Stimulated activated effector memory CD8-positive, alpha-beta T cell treated with anti-CD3 and anti-CD28 coated beads, Interleukin-12 subunit alpha, Interleukin-12 subunit beta, amount 100 ng/mL, for 72 hours (primary cell): ENCODE data around the gene AGPAT3.
"Not testable (repeated sequence)": the region's sequence is repeated elsewhere in the genome, so short reads cannot be mapped to it uniquely, and the experiment has no call there.

Experiments
- ATAC-seq: fragments of 150-1000 bp; cut with Tn5 transposase; 2 replicates; pipeline ENCODE4 v1.10.0; 2021
- DNase-seq, 2 donors: peaks; one replicate each; pipeline ENCODE4 v3.0.0; 2021 to 2022; ENCODE audit warnings: low spot score in 2 of 2
- H3K27ac Mint-ChIP-seq: one replicate; pipeline ENCODE4 v1.8.0; 2022; ENCODE audit warnings: mild to moderate bottlenecking, mixed read lengths
- H3K36me3 Mint-ChIP-seq: one replicate; pipeline ENCODE4 v1.8.0; 2022; ENCODE audit warnings: mild to moderate bottlenecking, mixed read lengths
- H3K4me1 Mint-ChIP-seq: one replicate; pipeline ENCODE4 v1.8.0; 2022; ENCODE audit warnings: mixed read lengths
- H3K4me3 Mint-ChIP-seq: one replicate; pipeline ENCODE4 v1.8.0; 2022; ENCODE audit warnings: mild to moderate bottlenecking, mixed read lengths
- H3K9me3 Mint-ChIP-seq: one replicate; pipeline ENCODE4 v1.8.0; 2022; ENCODE audit warnings: mixed read lengths

AGPAT3 gene

GRCh38 chr21:43864962-43865539, at the start of gene AGPAT3:
AGPAT3 (plus strand) TSS chr21:43865223; CDS start chr21:43959682, 94,459 bp downstream.
- peak within 1 kb of the TSS; percentile 84 for H3K27ac Mint-ChIP-seq
- H3K9me3 Mint-ChIP-seq = no peaks in the 10 kb centered on the region
- DNase-seq = no peak
- peak within 1 kb of the TSS; percentile 78 for H3K4me3 Mint-ChIP-seq
- peak; percentile 17 for ATAC-seq
- H3K36me3 Mint-ChIP-seq = peaks cover 30% of the 10 kb centered on the region
- H3K4me1 Mint-ChIP-seq = peaks cover 34% of the 10 kb centered on the region

GRCh38 chr21:43815991-43816390, 49.0 kb upstream of the AGPAT3 start:
- H3K4me3 Mint-ChIP-seq = no peak overlapping the region
- H3K36me3 Mint-ChIP-seq = peaks cover 6% of the 10 kb centered on the region
- DNase-seq (no peak), ATAC-seq (no peak)
- peaks cover 15% of the 10 kb centered on the region for H3K4me1 Mint-ChIP-seq
- H3K27ac Mint-ChIP-seq = peak overlapping the region; percentile 40
- peaks cover 4% of the 10 kb centered on the region for H3K9me3 Mint-ChIP-seq

- H3K9me3 Mint-ChIP-seq = peaks cover 4% of the 10 kb centered on the region
- DNase-seq (no peak), ATAC-seq (no peak)
- peaks cover 13% of the 10 kb centered on the region for H3K4me1 Mint-ChIP-seq
- H3K27ac Mint-ChIP-seq = peak overlapping the region; percentile 40
- H3K36me3 Mint-ChIP-seq = peaks cover 6% of the 10 kb centered on the region
- H3K4me3 Mint-ChIP-seq = no peak overlapping the region
These were observed 48.4 kb upstream of the AGPAT3 start for GRCh38 chr21:43816611-43817071.

GRCh38 chr21:43817157-43818086, 47.6 kb upstream of the AGPAT3 start:
- Mint-ChIP-seq H3K27ac (no peak overlapping the region), H3K9me3 (peaks cover 4% of the 10 kb centered on the region), H3K36me3 (peaks cover 6% of the 10 kb centered on the region), H3K4me1 (peaks cover 11% of the 10 kb centered on the region), H3K4me3 (no peak overlapping the region)
- no peak for ATAC-seq
- no peak for DNase-seq

- Mint-ChIP-seq H3K9me3 (peaks cover 4% of the 10 kb centered on the region), H3K36me3 (peaks cover 6% of the 10 kb centered on the region), H3K4me3 (no peak overlapping the region), H3K27ac (no peak overlapping the region), H3K4me1 (peaks cover 8% of the 10 kb centered on the region)
- DNase-seq = no peak
- no peak for ATAC-seq
These were observed 46.3 kb upstream of the AGPAT3 start for GRCh38 chr21:43818685-43819084.

GRCh38 chr21:43819511-43820405, 45.3 kb upstream of the AGPAT3 start:
- H3K4me1 Mint-ChIP-seq = peaks cover 3% of the 10 kb centered on the region
- H3K4me3 Mint-ChIP-seq = no peak overlapping the region
- DNase-seq = no peak
- no peak overlapping the region for H3K27ac Mint-ChIP-seq
- H3K9me3 Mint-ChIP-seq = peaks cover 4% of the 10 kb centered on the region
- H3K36me3 Mint-ChIP-seq = peaks cover 3% of the 10 kb centered on the region
- ATAC-seq = no peak

GRCh38 chr21:43820466-43820865, 44.6 kb upstream of the AGPAT3 start:
- Mint-ChIP-seq H3K9me3 (peaks cover 4% of the 10 kb centered on the region), H3K4me1 (no peaks in the 10 kb centered on the region), H3K36me3 (no peaks in the 10 kb centered on the region), H3K4me3 (no peak overlapping the region), H3K27ac (no peak overlapping the region)
- DNase-seq (no peak), ATAC-seq (no peak)

- not testable (repeated sequence) for DNase-seq, H3K9me3 Mint-ChIP-seq, H3K4me3 Mint-ChIP-seq, ATAC-seq, H3K4me1 Mint-ChIP-seq, H3K27ac Mint-ChIP-seq, H3K36me3 Mint-ChIP-seq
These were observed 42.9 kb upstream of the AGPAT3 start for GRCh38 chr21:43822166-43822565.

- not testable (repeated sequence) for H3K9me3 Mint-ChIP-seq, H3K4me3 Mint-ChIP-seq, DNase-seq, H3K27ac Mint-ChIP-seq, H3K36me3 Mint-ChIP-seq, H3K4me1 Mint-ChIP-seq, ATAC-seq
These were observed 42.3 kb upstream of the AGPAT3 start for GRCh38 chr21:43822741-43823140.

GRCh38 chr21:43824333-43825241, 40.4 kb upstream of the AGPAT3 start:
- no peak overlapping the region for H3K4me3 Mint-ChIP-seq
- H3K27ac Mint-ChIP-seq = peak overlapping the region; percentile 17
- DNase-seq = no peak
- H3K36me3 Mint-ChIP-seq = no peaks in the 10 kb centered on the region
- H3K4me1 Mint-ChIP-seq = no peaks in the 10 kb centered on the region
- no peak for ATAC-seq
- H3K9me3 Mint-ChIP-seq = no peaks in the 10 kb centered on the region

- DNase-seq = no peak
- Mint-ChIP-seq H3K27ac (no peak overlapping the region), H3K36me3 (no peaks in the 10 kb centered on the region), H3K4me3 (no peak overlapping the region), H3K4me1 (no peaks in the 10 kb centered on the region), H3K9me3 (no peaks in the 10 kb centered on the region)
- no peak for ATAC-seq
These were observed 39.6 kb upstream of the AGPAT3 start for GRCh38 chr21:43825242-43825935.

- peak; percentile 49 for ATAC-seq
- DNase-seq = no peak
- Mint-ChIP-seq H3K36me3 (no peaks in the 10 kb centered on the region), H3K9me3 (no peaks in the 10 kb centered on the region), H3K4me3 (no peak overlapping the region), H3K27ac (no peak overlapping the region), H3K4me1 (no peaks in the 10 kb centered on the region)
These were observed 38.9 kb upstream of the AGPAT3 start for GRCh38 chr21:43825936-43826622.

GRCh38 chr21:43826623-43826974, 38.4 kb upstream of the AGPAT3 start:
- no peaks in the 10 kb centered on the region for H3K4me1 Mint-ChIP-seq
- H3K27ac Mint-ChIP-seq = no peak overlapping the region
- ATAC-seq (no peak), DNase-seq (no peak)
- no peaks in the 10 kb centered on the region for H3K9me3 Mint-ChIP-seq
- no peak overlapping the region for H3K4me3 Mint-ChIP-seq
- no peaks in the 10 kb centered on the region for H3K36me3 Mint-ChIP-seq
